NK-92 (cell line): ENCODE measurements around the gene ME3.

ENCODE experiments used
- DNase-seq: peaks from one replicate; lab custom pipeline; 2025; ENCODE audit not compliant: unreplicated experiment; lab: John Stamatoyannopoulos, UW

ME3 gene

GRCh38 chr11:86395061-86395551 is 277.3 kb downstream of the ME3 start:
- no peak for DNase-seq
